HG02840 (cell line): ENCODE results near the gene TGM6.
A peak's percentile ranks its signal among the peaks of the same experiment; 100 is the strongest.

Source experiments
- ATAC-seq: cut with Tn5 transposase; IDR thresholded peaks from one replicate; pipeline ENCODE4 v1.9.1; 2021; ENCODE audit warnings: mild to moderate bottlenecking, moderate library complexity, moderate number of reproducible peaks; ENCODE audit not compliant: unreplicated experiment, low FRiP score

The TGM6 gene

GRCh38 chr20:2449386-2449785 is 68.7 kb downstream of the TGM6 start:
- no peak for ATAC-seq

GRCh38 chr20:2451422-2451821 is 70.7 kb downstream of the TGM6 start:
- no peak for ATAC-seq

GRCh38 chr20:2451939-2452732 is 71.4 kb downstream of the TGM6 start:
- ATAC-seq: no peak

- no peak for ATAC-seq
Measured at GRCh38 chr20:2453792-2454191, 73.1 kb downstream of the TGM6 start.

GRCh38 chr20:2455771-2456497 is 75.2 kb downstream of the TGM6 start:
- no peak for ATAC-seq

- ATAC-seq: no peak
Measured at GRCh38 chr20:2458919-2459499, 78.3 kb downstream of the TGM6 start.

- no peak for ATAC-seq
Measured at GRCh38 chr20:2459981-2460751, 79.5 kb downstream of the TGM6 start.

GRCh38 chr20:2460752-2461424 is 80.2 kb downstream of the TGM6 start:
- no peak for ATAC-seq

GRCh38 chr20:2462484-2462883 is 81.8 kb downstream of the TGM6 start:
- ATAC-seq: no peak

GRCh38 chr20:2463616-2464365 is 83.1 kb downstream of the TGM6 start:
- ATAC-seq: no peak

GRCh38 chr20:2465100-2465499 is 84.4 kb downstream of the TGM6 start:
- no peak for ATAC-seq

- ATAC-seq: no peak
Measured at GRCh38 chr20:2467412-2467811, 86.7 kb downstream of the TGM6 start.

- no peak for ATAC-seq
Measured at GRCh38 chr20:2468581-2469407, 88.1 kb downstream of the TGM6 start.

GRCh38 chr20:2469991-2470422 is 89.3 kb downstream of the TGM6 start:
- peak; percentile 26 for ATAC-seq

GRCh38 chr20:2470423-2471193 is 89.9 kb downstream of the TGM6 start, which contains the start of gene SNRPB:
Gene SNRPB (minus strand): TSS chr20:2470789. CDS start chr20:2470690, 99 bp downstream.
- peak; percentile 97 for ATAC-seq

GRCh38 chr20:2473516-2473915 is 92.8 kb downstream of the TGM6 start:
- no peak for ATAC-seq

GRCh38 chr20:2475850-2476741 is 95.4 kb downstream of the TGM6 start:
- ATAC-seq: no peak
